ENCODE results near the gene FAAH. TPM values are rescaled to one million over a fixed set of nuclear protein-coding genes. Genes with fewer than 3 reads are reported as not detected.

Gene FAAH
- total RNA-seq, 1 donor from 2014 or later: 13.9 TPM

- H3F3A ChIP-seq (ENCODE audit: low read depth): peaks cover 14% of the 10 kb centered on the region
- H3K9ac ChIP-seq: no peak overlapping the region
- peaks cover 20% of the 10 kb centered on the region for H3K27me3 Mint-ChIP-seq (ENCODE audit: insufficient read depth, low read depth)
- H3K4me1 Mint-ChIP-seq: peaks cover 13% of the 10 kb centered on the region
- no peaks in the 10 kb centered on the region for H3K36me3 ChIP-seq
- no peaks in the 10 kb centered on the region for H3K9me3 Mint-ChIP-seq
- DNase-seq (ENCODE audit: low spot score): peak; percentile 20
- H3K27me3 ChIP-seq: no peaks in the 10 kb centered on the region
- peaks cover 12% of the 10 kb centered on the region for H4K20me1 ChIP-seq (ENCODE audit: low read depth)
- no peak overlapping the region for H3K27ac Mint-ChIP-seq
- H2AFZ ChIP-seq (replicated peaks): no peak overlapping the region
- no peak overlapping the region for H3K4me3 ChIP-seq
- H3K36me3 Mint-ChIP-seq: no peaks in the 10 kb centered on the region
- no peaks in the 10 kb centered on the region for H3K9me3 ChIP-seq (ENCODE audit: low read depth)
- H3K27ac ChIP-seq: no peak overlapping the region
- H3K4me1 ChIP-seq: peaks cover 5% of the 10 kb centered on the region
- H3K4me3 Mint-ChIP-seq: no peak overlapping the region
- H3K4me2 ChIP-seq: no peak overlapping the region
- peaks cover 3% of the 10 kb centered on the region for H3K79me2 ChIP-seq (ENCODE audit: low read depth)
- no peak for TF ChIP-seq EZH2 (IDR thresholded peaks at IDR 0.05)
- TF ChIP-seq CTCF (IDR thresholded peaks at IDR 0.05): no peak
- no peak for TF ChIP-seq EZH2phosphoT487 (IDR thresholded peaks at IDR 0.05)
Measured at GRCh38 chr1:46401964-46402626, 8.0 kb downstream of the FAAH start.

GRCh38 chr1:46403916-46404315 lies 9.8 kb downstream of the FAAH start:
- H3K4me3 ChIP-seq: no peak overlapping the region
- H3K79me2 ChIP-seq (ENCODE audit: low read depth): no peaks in the 10 kb centered on the region
- no peaks in the 10 kb centered on the region for H3K36me3 ChIP-seq
- TF ChIP-seq EZH2 (IDR thresholded peaks at IDR 0.05) (no peak), EZH2phosphoT487 (IDR thresholded peaks at IDR 0.05) (no peak), CTCF (IDR thresholded peaks at IDR 0.05) (no peak)
- no peak for DNase-seq (ENCODE audit: low spot score)
- peaks cover 7% of the 10 kb centered on the region for H4K20me1 ChIP-seq (ENCODE audit: low read depth)
- H3K27ac Mint-ChIP-seq: peak overlapping the region; percentile 3
- no peak overlapping the region for H3K4me2 ChIP-seq
- H3K4me1 Mint-ChIP-seq: peaks cover 21% of the 10 kb centered on the region
- no peak overlapping the region for H3K9ac ChIP-seq
- peaks cover 15% of the 10 kb centered on the region for H3F3A ChIP-seq (ENCODE audit: low read depth)
- H3K36me3 Mint-ChIP-seq: peaks cover 2% of the 10 kb centered on the region
- peaks cover 16% of the 10 kb centered on the region for H3K27me3 Mint-ChIP-seq (ENCODE audit: insufficient read depth, low read depth)
- H3K27ac ChIP-seq: no peak overlapping the region
- peaks cover 12% of the 10 kb centered on the region for H3K4me1 ChIP-seq
- H3K9me3 Mint-ChIP-seq: no peaks in the 10 kb centered on the region
- H3K9me3 ChIP-seq (ENCODE audit: low read depth): no peaks in the 10 kb centered on the region
- no peak overlapping the region for H3K4me3 Mint-ChIP-seq
- H2AFZ ChIP-seq (replicated peaks): no peak overlapping the region
- no peaks in the 10 kb centered on the region for H3K27me3 ChIP-seq

- Histone ChIP-seq H3K27ac (no peak overlapping the region), H3K9ac (no peak overlapping the region), H4K20me1 (ENCODE audit: low read depth) (peaks cover 7% of the 10 kb centered on the region), H3K79me2 (ENCODE audit: low read depth) (no peaks in the 10 kb centered on the region), H2AFZ (replicated peaks) (no peak overlapping the region), H3K4me3 (no peak overlapping the region), H3K9me3 (ENCODE audit: low read depth) (no peaks in the 10 kb centered on the region), H3K4me2 (no peak overlapping the region), H3K36me3 (no peaks in the 10 kb centered on the region), H3F3A (ENCODE audit: low read depth) (peaks cover 12% of the 10 kb centered on the region), H3K4me1 (peaks cover 12% of the 10 kb centered on the region), H3K27me3 (no peaks in the 10 kb centered on the region)
- Mint-ChIP-seq H3K4me1 (peaks cover 20% of the 10 kb centered on the region), H3K4me3 (no peak overlapping the region), H3K27me3 (ENCODE audit: insufficient read depth, low read depth) (peaks cover 12% of the 10 kb centered on the region), H3K9me3 (no peaks in the 10 kb centered on the region), H3K27ac (no peak overlapping the region), H3K36me3 (peaks cover 2% of the 10 kb centered on the region)
- TF ChIP-seq EZH2 (IDR thresholded peaks at IDR 0.05): no peak
- no peak for TF ChIP-seq CTCF (IDR thresholded peaks at IDR 0.05)
- no peak for TF ChIP-seq EZH2phosphoT487 (IDR thresholded peaks at IDR 0.05)
- DNase-seq (ENCODE audit: low spot score): no peak
Measured at GRCh38 chr1:46404482-46405196, 10.5 kb downstream of the FAAH start.

All from neural progenitor cell (in vitro differentiated cells).